Renal cortex interstitium (tissue), 11 donors: Measurements from ENCODE around the gene SLC29A4. TPM values are rescaled to one million over a fixed set of nuclear protein-coding genes. Genes with fewer than 3 reads are reported as not detected.
"Not testable (repeated sequence)": the region's sequence is repeated elsewhere in the genome, so short reads cannot be mapped to it uniquely, and the experiment has no call there.

Source experiments
- DNase-seq, 11 donors: peaks; one replicate each; pipeline ENCODE4 v3.0.0-alpha.2; 2013; ENCODE audit warnings: low read depth in 9 of 11, low spot score in 4 of 11; ENCODE audit errors: extremely low read depth in 1 of 11
- polyA plus RNA-seq, 3 donors: library from polyadenylated mRNA; unstranded; fragments of 120-200 nt; gene quantifications; one replicate each; pipeline ENCODE4 v1.2.1, GENCODE V29; 2013; ENCODE audit not compliant: insufficient read length in 3 of 3

The SLC29A4 gene
- polyA plus RNA-seq, 3 donors = 18.6 to 24.0 (median 23.0) TPM

DNA sequence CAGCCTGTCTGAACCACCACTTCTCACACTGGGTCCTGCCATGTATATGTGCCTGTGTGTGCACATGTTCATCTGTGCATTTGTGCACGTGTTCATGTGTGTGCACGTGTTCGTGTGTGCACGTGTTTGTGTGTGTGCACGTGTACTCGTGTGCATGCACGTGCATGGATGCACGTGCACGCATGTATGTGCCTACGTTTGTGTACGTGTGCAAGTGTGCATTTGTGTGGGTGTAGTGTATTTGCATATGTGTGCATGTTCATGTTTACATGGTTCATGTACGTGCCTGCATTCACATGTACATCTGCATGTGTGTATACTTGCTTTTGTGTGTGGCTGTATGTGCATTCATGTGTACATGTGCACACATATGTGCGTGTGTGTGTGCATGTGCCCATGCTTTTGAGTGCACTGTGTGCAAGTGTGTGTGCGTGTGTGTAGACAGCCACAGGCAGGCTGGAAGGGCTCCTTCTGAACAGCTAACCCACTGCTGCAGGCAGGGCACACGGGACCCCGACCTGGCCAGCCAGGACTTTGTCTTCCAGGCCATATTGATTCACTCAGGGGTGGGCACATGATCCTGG is 28.2 kb downstream of the SLC29A4 start:
- DNase-seq = no peak

DNA sequence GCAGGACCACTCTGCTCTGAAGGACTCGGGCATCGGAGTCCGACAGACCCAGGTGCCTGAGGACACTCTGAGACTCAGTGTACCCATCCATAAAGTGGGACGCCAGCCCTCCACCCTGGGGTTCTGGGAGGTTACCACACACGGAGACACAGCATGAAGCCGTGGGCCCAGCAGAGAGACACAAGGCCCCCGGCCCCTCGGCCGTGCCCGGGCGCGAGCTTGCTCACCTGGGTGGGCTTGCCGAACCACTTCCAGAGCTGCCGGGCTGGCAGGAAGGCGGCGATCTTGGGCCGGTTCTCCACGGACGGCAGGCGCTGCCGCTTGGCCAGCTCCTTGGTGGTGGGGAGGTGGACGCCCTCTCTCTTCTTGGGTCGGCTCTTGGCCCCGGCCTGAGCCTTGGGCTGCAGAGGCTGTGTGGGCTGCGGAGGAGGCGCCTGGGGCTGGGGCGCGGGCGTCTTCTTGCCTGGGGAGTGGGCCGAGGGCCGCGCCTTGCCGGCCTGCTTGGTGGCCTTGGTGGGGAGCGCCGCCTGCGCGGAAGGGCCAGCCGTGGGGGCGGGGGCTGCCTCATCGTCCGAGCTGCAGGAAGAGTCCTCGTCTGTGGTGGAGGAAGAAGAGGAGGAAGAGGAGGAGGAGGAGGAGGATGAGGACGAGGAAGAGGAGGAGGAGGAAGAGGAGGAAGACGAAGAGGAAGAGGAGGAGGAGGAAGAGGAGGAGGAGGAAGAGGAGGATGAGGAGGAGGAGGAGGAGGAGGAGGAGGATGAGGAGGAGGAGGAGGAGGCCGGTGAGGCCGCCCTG is 29.7 kb downstream of the SLC29A4 start:
- DNase-seq = not testable (repeated sequence)

GRCh38 chr7:5313076-5313885 is 30.5 kb downstream of the SLC29A4 start:
- DNase-seq = not testable (repeated sequence)

DNA sequence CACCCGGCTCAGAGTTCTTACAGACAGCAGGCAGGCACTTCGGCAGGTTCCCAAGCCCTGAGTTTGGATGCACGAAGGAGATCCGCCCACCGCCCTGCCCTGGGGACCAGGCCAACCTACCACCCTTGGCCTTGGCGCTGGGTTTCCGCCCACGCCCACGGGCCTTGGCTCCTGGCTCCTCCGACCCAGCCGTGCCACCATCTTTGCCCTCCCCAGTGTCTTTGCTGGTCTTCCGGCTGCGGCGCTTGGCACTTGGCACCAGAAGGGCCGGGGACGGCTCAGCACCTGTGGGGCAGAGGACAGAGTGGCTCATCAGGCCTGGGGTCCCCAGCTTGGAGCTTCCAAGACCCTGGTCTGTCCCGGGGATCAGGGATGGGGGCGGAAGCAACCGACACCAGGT is 32.1 kb downstream of the SLC29A4 start:
- no peak for DNase-seq

DNA sequence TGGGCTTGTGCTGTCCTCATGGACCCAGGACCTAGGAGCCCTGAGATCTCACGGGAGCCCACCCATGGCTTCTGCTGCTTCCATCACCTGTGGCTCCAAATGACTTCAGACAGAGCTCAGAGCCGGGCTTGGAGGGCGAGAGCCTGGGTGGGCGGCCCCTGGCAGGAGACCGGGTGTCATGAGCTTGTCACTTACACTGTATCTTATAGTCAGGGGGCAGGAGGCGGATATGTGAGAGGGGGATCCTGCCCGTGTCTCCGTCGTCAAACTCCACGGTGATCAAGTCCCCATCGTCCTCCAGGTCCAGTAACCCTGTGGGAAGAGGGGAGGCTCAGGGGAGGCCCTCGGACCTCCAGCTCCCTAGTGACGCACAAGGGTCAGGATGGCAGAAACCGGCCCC is 33.0 kb downstream of the SLC29A4 start:
- no peak for DNase-seq

- not testable (repeated sequence) for DNase-seq
Observed at GRCh38 chr7:5318613-5319012, 35.9 kb downstream of the SLC29A4 start.

DNA sequence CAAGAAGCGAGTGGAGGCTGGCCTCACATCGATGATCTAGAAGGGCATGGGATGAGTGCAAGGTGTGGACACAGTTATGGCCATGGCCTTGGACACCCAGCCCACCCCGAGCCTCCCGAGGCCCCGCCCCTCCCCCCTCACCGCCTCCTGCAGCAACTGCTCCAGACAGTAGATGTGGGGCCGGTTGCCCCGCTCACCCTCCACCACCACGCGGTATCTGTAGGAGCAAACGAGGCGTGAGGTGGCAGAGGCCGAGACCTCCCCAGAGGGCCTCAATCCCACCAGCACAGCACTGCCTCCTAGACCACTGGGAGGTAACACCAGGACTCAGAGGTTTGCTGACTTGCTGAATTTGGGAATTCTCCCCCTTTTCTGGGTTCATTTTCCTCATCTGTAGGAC is 37.6 kb downstream of the SLC29A4 start:
- no peak for DNase-seq

DNA sequence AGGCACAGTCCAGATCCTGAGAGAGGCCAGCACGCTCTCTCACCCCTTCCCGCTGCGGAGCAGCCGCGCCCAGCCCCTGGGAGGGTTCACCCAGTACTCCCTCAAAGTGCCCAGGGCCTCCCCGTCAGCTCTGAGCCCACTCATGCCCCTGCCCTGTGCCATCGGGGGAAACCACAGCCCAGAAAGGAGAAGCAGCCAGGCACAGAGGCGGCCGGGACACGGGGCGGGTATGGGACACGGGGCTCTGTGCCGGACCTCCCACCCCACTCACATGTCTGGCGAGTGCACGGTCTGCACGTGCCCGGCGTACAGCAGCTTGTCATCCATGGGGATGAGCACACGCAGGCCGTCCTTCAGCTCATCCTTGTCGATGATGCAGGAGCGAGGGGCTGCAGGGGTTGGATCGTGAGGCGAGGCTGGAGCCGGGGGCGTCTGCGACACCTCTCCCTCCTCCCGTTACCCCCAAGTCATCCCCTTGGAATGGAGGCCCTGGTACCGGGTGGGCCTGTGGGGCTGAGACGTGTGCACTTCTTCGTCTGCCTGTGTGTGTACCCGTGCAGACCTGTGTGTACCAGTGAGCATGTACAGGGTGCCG is 38.2 kb downstream of the SLC29A4 start:
- no peak for DNase-seq

- DNase-seq = no peak
Observed at GRCh38 chr7:5322621-5323410, 40.1 kb downstream of the SLC29A4 start.

DNA sequence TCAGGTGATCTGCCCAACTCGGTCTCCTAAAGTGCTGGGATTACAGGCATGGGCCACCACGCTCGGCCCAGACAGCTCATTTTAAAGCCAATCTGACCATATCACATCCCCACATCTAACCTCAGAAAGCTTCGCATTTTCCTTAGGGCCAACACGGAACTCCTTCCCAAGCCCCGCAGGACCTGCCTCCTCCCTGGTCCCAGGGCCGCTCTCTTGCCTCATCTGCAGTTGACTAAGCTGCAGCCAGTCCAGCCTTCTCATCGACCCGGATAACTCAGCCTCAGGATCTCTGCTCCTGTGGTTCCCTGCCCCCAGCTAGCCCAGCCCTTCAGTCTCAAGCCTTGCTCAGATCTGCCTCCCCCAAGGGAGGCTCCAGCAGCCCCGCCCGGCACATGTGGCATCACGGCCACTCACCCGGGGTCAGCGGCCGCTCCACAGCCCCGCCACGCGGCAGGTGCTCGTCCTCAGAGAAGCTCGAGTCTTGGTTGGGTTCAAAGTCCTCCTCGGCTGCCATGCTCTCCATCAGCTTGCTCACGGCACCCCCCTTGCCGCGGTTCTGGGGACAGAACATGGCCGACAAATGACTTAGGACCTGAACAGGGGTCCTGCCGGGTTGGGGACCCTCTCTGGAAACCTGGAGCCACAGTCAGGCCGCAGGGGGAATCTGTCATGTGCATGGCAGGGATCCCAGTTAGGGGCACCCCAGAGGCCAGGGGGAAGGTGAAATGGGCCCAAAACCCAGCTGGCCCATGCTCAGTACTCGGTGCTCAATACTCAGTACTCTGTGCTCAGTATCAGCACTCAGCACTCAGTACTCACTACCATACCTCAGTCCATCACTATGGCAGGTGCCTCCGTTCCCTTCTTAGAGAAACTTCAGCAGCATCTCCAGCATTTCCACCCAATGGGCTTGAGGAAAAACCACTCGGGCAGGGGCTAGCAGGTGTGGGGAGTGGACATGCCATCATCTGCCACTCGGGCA is 41.3 kb downstream of the SLC29A4 start:
- DNase-seq = not testable (repeated sequence)

- DNase-seq = no peak
Observed at GRCh38 chr7:5324961-5325360, 42.2 kb downstream of the SLC29A4 start.

- DNase-seq = no peak
Observed at GRCh38 chr7:5330288-5330687, 47.5 kb downstream of the SLC29A4 start.

GRCh38 chr7:5332579-5332978 is 49.8 kb downstream of the SLC29A4 start:
- no peak for DNase-seq

- DNase-seq = no peak
Observed at GRCh38 chr7:5333121-5334045, 50.6 kb downstream of the SLC29A4 start.

GRCh38 chr7:5334671-5335070 is 51.9 kb downstream of the SLC29A4 start:
- DNase-seq = no peak

DNA sequence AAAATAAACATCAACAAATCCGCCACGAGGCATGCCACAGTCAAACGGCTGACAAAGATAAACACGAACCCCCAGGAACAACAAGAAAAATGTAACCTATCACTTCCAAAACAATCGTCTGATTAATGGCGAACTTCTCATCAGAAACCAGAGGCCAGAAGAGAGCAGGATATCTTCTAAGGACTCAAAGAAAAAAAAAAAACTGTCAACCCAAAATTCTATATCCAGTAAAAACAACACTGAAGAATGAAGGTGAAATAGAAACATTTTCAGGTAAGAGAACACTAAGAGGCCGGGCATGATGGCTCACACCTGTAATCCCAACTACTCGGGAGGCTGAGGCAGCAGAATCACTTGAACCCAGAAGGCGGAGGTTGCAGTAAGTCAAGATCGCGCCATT is 54.3 kb downstream of the SLC29A4 start:
- no peak for DNase-seq

DNA sequence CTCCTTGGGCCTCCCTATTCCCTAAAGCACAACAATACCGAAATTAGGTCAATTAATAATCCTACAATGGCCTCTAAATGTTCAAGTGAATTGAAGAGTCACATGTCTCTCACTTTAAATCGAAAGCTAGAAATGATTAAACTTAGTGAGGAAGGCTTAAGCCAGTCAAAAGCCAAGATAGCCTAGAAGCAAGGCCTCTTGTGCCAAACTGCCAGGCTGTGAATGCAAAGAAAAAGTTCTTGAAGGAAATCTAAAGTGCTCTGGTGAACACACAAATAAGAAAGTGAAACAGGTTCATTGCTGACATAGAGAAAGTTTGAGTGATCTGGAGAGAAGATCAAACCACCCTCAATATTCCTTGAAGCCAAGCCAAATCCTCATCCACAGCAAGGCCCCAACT is 57.2 kb downstream of the SLC29A4 start:
- no peak for DNase-seq
